ENCODE data around the gene PHYKPL.

Gene PHYKPL

DNA sequence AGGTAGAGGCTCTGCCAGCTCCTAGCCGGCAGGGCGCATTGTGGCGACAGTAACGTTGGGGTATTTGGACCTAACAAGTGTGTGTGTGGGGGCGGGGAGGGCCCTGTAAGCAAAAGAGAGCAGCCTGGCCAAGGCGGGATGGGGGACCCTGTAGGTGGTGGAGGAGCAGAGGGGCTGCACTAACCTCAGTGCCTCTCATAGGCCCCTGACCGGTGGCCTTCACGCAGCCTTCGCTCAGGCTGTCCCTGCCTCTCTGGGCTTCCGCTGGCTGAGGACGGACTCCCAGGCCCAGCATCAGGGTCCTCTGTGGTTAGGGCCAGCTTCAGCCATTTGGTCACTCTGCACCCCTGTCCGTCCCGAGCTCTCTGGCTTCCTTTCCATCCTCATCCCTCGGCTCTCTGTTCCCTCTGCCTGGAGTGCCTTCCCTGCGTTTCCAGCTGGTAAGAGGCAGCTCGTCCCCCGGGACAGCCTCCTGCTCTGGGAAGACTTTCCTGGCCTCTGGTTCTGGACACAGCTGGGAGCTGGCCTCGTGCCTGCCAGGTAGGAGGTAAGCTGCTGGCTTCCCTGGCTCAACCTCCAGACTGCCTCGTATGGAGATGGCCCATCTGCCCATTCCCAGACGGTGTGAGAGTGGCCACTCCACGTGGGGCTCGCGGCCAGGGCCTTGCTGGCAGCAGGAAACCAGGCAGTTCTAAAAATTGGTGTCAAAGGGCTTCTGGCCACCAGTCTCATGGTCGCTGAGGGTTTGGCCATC lies 39.3 kb upstream of the PHYKPL start:
- TF ChIP-seq, protein P1, sequence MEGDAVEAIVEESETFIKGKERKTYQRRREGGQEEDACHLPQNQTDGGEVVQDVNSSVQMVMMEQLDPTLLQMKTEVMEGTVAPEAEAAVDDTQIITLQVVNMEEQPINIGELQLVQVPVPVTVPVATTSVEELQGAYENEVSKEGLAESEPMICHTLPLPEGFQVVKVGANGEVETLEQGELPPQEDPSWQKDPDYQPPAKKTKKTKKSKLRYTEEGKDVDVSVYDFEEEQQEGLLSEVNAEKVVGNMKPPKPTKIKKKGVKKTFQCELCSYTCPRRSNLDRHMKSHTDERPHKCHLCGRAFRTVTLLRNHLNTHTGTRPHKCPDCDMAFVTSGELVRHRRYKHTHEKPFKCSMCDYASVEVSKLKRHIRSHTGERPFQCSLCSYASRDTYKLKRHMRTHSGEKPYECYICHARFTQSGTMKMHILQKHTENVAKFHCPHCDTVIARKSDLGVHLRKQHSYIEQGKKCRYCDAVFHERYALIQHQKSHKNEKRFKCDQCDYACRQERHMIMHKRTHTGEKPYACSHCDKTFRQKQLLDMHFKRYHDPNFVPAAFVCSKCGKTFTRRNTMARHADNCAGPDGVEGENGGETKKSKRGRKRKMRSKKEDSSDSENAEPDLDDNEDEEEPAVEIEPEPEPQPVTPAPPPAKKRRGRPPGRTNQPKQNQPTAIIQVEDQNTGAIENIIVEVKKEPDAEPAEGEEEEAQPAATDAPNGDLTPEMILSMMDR (IDR thresholded peaks at IDR 0.05; ENCODE audit: insufficient read depth, low read length): no peak
- no peak; the same call in 1 of the 2 replicates for TF ChIP-seq POLR2AphosphoS5 (IDR thresholded peaks at IDR 0.05; ENCODE audit: low read depth)
- no peak overlapping the region for H3K4me3 ChIP-seq (replicated peaks; ENCODE audit: insufficient read depth, low read length)
- no peak for DNase-seq (ENCODE audit: low read depth in 1 of 2, low spot score in 1 of 2)
- no peak overlapping the region for H3K27ac ChIP-seq (replicated peaks)
- H3K27me3 ChIP-seq (ENCODE audit: insufficient read depth, poor library complexity, severe bottlenecking): no peaks in the 10 kb centered on the region

DNA sequence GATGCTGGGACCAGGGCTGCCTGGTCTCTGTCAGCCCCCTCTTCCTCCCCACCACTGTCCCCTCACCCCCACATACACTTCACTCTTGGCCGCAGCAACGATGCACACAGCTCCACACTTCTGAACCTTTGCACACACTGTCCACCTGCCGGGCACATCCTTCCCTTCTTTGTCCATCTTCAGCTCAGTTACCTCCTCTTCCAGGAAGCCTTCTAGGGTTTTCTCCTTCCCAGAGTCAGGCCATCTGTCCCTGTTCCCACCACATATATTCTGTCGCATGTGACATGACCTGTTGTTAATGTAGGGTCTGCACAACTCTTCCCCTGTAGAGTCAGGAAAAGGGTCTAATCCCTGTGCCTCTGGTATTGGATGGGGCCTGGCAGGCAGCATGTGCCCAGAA lies 38.6 kb upstream of the PHYKPL start:
- Histone ChIP-seq H3K4me3 (replicated peaks; ENCODE audit: insufficient read depth, low read length) (no peak overlapping the region), H3K27ac (replicated peaks) (no peak overlapping the region), H3K27me3 (ENCODE audit: insufficient read depth, poor library complexity, severe bottlenecking) (no peaks in the 10 kb centered on the region)
- no peak for DNase-seq (ENCODE audit: low read depth in 1 of 2, low spot score in 1 of 2)
- TF ChIP-seq SPI1 (IDR thresholded peaks at IDR 0.05; ENCODE audit: borderline replicate concordance, low read depth) (no peak), POLR2AphosphoS5 (IDR thresholded peaks at IDR 0.05; ENCODE audit: low read depth) (no peak)
- TF ChIP-seq, protein P1 (IDR thresholded peaks at IDR 0.05; ENCODE audit: insufficient read depth, low read length): no peak

DNA sequence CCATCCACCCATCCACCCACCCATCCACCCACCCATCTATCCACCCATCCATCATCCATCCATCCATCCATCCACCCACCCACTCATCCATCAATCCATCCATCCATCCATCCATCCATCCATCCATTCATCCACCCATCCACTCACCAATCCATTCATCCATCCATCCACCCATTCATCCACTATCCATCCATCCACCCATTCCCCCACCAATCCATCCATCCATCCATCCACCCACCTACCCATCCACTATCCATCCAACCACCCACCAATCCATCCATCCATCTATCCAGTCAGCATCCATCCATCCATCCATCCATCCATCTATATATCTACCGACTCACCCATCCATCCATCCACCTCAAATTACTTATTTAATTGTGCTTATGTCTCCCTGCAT lies 36.9 kb upstream of the PHYKPL start:
- H3K27ac ChIP-seq (replicated peaks): no peak overlapping the region
- DNase-seq (ENCODE audit: low read depth in 1 of 2, low spot score in 1 of 2): no peak
- TF ChIP-seq GABPA (IDR thresholded peaks at IDR 0.05; ENCODE audit: low read depth) (no peak), SPI1 (IDR thresholded peaks at IDR 0.05; ENCODE audit: borderline replicate concordance, low read depth) (no peak), POLR2AphosphoS5 (IDR thresholded peaks at IDR 0.05; ENCODE audit: low read depth) (no peak)
- TF ChIP-seq, protein P1 (IDR thresholded peaks at IDR 0.05; ENCODE audit: insufficient read depth, low read length): no peak
- TF ChIP-seq, protein P2, sequence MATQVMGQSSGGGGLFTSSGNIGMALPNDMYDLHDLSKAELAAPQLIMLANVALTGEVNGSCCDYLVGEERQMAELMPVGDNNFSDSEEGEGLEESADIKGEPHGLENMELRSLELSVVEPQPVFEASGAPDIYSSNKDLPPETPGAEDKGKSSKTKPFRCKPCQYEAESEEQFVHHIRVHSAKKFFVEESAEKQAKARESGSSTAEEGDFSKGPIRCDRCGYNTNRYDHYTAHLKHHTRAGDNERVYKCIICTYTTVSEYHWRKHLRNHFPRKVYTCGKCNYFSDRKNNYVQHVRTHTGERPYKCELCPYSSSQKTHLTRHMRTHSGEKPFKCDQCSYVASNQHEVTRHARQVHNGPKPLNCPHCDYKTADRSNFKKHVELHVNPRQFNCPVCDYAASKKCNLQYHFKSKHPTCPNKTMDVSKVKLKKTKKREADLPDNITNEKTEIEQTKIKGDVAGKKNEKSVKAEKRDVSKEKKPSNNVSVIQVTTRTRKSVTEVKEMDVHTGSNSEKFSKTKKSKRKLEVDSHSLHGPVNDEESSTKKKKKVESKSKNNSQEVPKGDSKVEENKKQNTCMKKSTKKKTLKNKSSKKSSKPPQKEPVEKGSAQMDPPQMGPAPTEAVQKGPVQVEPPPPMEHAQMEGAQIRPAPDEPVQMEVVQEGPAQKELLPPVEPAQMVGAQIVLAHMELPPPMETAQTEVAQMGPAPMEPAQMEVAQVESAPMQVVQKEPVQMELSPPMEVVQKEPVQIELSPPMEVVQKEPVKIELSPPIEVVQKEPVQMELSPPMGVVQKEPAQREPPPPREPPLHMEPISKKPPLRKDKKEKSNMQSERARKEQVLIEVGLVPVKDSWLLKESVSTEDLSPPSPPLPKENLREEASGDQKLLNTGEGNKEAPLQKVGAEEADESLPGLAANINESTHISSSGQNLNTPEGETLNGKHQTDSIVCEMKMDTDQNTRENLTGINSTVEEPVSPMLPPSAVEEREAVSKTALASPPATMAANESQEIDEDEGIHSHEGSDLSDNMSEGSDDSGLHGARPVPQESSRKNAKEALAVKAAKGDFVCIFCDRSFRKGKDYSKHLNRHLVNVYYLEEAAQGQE (IDR thresholded peaks at IDR 0.05; ENCODE audit: insufficient replicate concordance, low read depth): no peak
- no peaks in the 10 kb centered on the region for H3K27me3 ChIP-seq (ENCODE audit: insufficient read depth, poor library complexity, severe bottlenecking)
- H3K4me3 ChIP-seq (replicated peaks; ENCODE audit: insufficient read depth, low read length): no peak overlapping the region

DNA sequence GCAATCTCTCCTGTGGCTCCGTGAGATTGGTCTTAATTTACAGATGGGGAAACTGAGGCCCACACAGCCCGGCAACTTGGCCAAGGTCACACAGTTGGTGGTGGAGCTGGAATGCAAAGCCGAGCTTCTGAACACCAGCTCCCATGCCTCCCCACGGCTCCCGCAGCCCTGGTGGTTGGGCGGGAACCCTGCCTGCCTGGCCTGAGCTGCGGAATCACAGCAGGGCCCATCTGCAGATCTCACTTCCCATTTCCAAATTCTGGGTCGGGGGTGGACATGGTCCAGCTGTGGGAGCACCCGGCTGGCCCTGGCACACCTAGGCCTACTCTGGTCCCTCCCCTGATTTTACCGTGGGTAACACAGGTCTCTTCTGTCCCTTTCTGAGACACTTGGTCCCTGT lies 35.3 kb upstream of the PHYKPL start:
- DNase-seq (ENCODE audit: low read depth in 1 of 2, low spot score in 1 of 2): no peak
- no peak overlapping the region for H3K27ac ChIP-seq (replicated peaks)
- no peaks in the 10 kb centered on the region for H3K27me3 ChIP-seq (ENCODE audit: insufficient read depth, poor library complexity, severe bottlenecking)
- H3K4me3 ChIP-seq (replicated peaks; ENCODE audit: insufficient read depth, low read length): no peak overlapping the region
- TF ChIP-seq, protein P1 (IDR thresholded peaks at IDR 0.05; ENCODE audit: insufficient read depth, low read length): no peak
- TF ChIP-seq, protein P2 (IDR thresholded peaks at IDR 0.05; ENCODE audit: insufficient replicate concordance, low read depth): no peak
- TF ChIP-seq SPI1 (IDR thresholded peaks at IDR 0.05; ENCODE audit: borderline replicate concordance, low read depth) (no peak), POLR2AphosphoS5 (IDR thresholded peaks at IDR 0.05; ENCODE audit: low read depth) (no peak), GABPA (IDR thresholded peaks at IDR 0.05; ENCODE audit: low read depth) (no peak)
